ENCODE measurements around the gene ATG12.
A peak's percentile ranks its signal among the peaks of the same experiment; 100 is the strongest.
"Not testable (repeated sequence)": the region's sequence is repeated elsewhere in the genome, so short reads cannot be mapped to it uniquely, and the experiment has no call there.

Gene ATG12

DNA sequence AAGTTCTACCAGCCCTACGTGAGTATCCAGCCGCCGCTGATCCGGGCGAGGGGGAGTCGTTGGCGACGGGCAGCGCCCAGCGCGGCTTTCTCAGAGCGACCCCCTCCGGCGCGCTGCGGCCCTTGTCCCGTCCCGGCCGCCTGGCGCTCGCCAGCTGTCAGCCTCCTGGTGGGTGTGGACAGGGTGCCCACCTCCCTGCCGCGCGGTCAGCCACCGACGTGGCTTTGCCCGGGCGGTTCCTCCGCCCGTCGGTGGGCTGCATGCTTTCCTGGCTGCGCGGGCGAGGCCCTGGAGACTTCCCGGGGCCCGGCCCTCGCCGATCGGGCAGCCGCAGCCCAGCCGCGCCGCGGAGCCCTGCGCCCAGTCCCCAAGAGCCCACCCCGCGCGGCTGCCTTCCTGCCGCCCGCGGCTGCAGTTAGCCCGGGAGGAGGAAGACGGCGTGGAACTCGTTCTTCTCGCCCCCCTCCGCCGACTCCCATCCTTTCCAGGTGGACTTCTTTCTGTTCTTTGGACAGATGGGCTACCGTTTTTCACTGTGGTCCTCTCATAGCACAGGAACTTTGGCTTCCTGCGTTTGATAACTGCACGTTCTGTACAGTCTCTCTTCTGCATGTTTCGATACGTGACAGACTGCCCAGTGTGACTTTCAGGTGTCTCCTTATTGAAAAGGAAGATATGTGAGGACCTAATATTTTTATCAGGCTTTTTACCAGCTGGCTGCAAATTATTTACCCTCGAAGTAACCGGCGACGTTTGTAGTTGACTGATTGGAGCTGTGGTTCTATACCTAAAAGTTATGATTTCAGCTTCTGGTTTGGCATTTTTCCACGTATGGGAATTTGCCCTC lies 947 bp upstream of the ATG12 start:
- Histone ChIP-seq H3K27ac (ENCODE audit: low read length) (peak overlapping the region; percentile 88), H3K4me1 (ENCODE audit: insufficient read depth, low read length) (peaks cover 2% of the 10 kb centered on the region), H3K36me3 (ENCODE audit: insufficient read depth, low read depth, low read length) (peaks cover 13% of the 10 kb centered on the region)

DNA sequence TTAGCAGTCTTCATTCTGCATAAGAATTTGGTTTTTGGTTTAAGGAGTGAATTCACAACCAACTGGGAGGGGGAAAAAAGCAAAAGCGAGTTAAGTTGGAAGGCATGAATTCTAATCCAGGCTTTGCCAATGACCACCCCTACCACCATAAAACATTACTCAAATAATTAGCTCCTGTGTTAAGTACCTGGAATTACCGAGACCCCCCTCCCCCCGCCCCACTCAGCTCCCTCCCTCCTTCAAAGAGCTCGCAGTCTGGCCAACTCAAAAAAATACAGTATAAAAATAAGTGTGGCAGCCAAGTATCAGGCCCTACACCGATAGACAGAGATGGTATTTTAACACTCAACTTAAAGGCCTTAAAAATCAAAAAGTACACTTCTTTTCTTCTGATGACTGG lies 492 bp downstream of the ATG12 start:
- peak overlapping the region; percentile 97 for H3K4me3 ChIP-seq (ENCODE audit: low read length)
- peaks cover 2% of the 10 kb centered on the region for H3K4me1 ChIP-seq (ENCODE audit: insufficient read depth, low read length)

More for the DNA sequence above, 947 bp upstream of the ATG12 start:
- H3K27me3 ChIP-seq (ENCODE audit: insufficient read depth, low read length), result peaks cover 12% of the 10 kb centered on the region
- peak overlapping the region; percentile 97 for H3K4me3 ChIP-seq (ENCODE audit: low read length)
- no peaks in the 10 kb centered on the region for H3K9me3 ChIP-seq (ENCODE audit: insufficient read depth, low read depth, low read length)
- H3K9ac ChIP-seq (ENCODE audit: low read depth, low read length), result peak overlapping the region; percentile 95; the same call in 1 of the 2 replicates

DNA sequence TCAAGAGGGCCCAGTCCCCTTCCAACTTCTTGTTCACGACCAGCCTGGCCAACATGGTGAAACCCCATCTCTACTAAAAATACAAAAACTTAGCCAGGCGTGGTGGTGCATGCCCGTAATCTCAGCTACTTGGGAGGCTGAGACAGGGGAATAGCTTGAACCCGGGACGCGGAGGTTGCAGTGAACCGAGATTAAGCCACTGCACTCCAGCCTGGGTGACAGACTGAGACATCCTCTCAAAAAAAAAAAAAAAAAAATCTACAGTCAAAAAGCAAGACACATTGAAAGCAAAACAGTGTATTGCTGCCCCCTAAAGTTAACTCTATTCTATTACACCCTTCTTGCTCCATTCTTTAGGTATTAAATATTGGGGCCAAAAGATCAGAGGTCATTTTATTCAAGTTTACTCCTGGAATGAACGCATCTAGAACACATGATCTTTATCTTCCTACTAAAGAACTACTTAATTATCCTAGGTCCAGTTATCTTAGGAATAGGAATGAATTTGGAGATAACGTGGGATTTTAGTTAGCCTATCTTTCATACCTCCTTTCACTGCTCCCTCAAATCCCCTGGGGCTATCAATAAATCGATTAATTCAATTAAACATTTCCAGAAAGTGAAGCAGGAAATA lies 2.4 kb downstream of the ATG12 start:
- H3K4me1 ChIP-seq (ENCODE audit: insufficient read depth, low read length), result peaks cover 2% of the 10 kb centered on the region
- peaks cover 12% of the 10 kb centered on the region for H3K27me3 ChIP-seq (ENCODE audit: insufficient read depth, low read length)
- no peaks in the 10 kb centered on the region for H3K9me3 ChIP-seq (ENCODE audit: insufficient read depth, low read depth, low read length)
- no peak overlapping the region for H3K27ac ChIP-seq (ENCODE audit: low read length)
- H3K36me3 ChIP-seq (ENCODE audit: insufficient read depth, low read depth, low read length), result peaks cover 46% of the 10 kb centered on the region
- H3K4me3 ChIP-seq (ENCODE audit: low read length), result peak overlapping the region; percentile 36; the same call in 1 of the 2 replicates
- H3K9ac ChIP-seq (ENCODE audit: low read depth, low read length), result no peak overlapping the region

More for the DNA sequence above, 492 bp downstream of the ATG12 start:
- H3K27me3 ChIP-seq (ENCODE audit: insufficient read depth, low read length), result peaks cover 12% of the 10 kb centered on the region
- H3K9me3 ChIP-seq (ENCODE audit: insufficient read depth, low read depth, low read length), result no peaks in the 10 kb centered on the region
- H3K9ac ChIP-seq (ENCODE audit: low read depth, low read length), result peak overlapping the region; percentile 95
- H3K27ac ChIP-seq (ENCODE audit: low read length), result peak overlapping the region; percentile 88
- H3K36me3 ChIP-seq (ENCODE audit: insufficient read depth, low read depth, low read length), result peaks cover 27% of the 10 kb centered on the region

DNA sequence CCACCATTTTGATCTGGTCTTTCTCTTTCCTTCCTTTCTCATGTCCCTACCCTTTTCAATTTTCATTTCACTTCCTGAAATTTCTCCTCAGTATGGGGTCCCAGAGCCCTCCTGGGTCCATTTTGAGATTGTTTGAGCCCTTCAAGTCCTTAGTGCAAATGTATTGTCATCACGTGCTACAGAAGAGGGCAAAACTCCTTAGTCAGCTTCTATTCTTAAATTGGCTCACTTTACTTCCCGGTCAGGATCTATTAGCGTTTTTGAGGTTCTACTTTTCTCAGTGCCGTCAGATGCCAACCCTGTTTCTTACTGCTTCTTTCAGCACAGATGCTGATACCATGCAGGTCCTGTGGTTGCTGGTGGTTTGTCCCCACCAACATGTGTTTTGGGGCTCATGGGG lies 5.9 kb downstream of the ATG12 start:
- Histone ChIP-seq H3K27me3 (ENCODE audit: insufficient read depth, low read length) (no peaks in the 10 kb centered on the region), H3K4me3 (ENCODE audit: low read length) (no peak overlapping the region), H3K4me1 (ENCODE audit: insufficient read depth, low read length) (peaks cover 2% of the 10 kb centered on the region; the same call in 1 of the 2 replicates), H3K9me3 (ENCODE audit: insufficient read depth, low read depth, low read length) (no peaks in the 10 kb centered on the region), H3K27ac (ENCODE audit: low read length) (no peak overlapping the region), H3K9ac (ENCODE audit: low read depth, low read length) (no peak overlapping the region), H3K36me3 (ENCODE audit: insufficient read depth, low read depth, low read length) (peaks cover 72% of the 10 kb centered on the region)

- no peak overlapping the region for H3K9ac ChIP-seq (ENCODE audit: low read depth, low read length)
- no peaks in the 10 kb centered on the region for H3K27me3 ChIP-seq (ENCODE audit: insufficient read depth, low read length)
- no peak overlapping the region for H3K4me3 ChIP-seq (ENCODE audit: low read length)
- H3K4me1 ChIP-seq (ENCODE audit: insufficient read depth, low read length), result no peaks in the 10 kb centered on the region
- H3K36me3 ChIP-seq (ENCODE audit: insufficient read depth, low read depth, low read length), result peaks cover 73% of the 10 kb centered on the region
- H3K9me3 ChIP-seq (ENCODE audit: insufficient read depth, low read depth, low read length), result no peaks in the 10 kb centered on the region
- no peak overlapping the region for H3K27ac ChIP-seq (ENCODE audit: low read length)
Observed at GRCh38 chr5:115831163-115831768, 10.1 kb downstream of the ATG12 start.

DNA sequence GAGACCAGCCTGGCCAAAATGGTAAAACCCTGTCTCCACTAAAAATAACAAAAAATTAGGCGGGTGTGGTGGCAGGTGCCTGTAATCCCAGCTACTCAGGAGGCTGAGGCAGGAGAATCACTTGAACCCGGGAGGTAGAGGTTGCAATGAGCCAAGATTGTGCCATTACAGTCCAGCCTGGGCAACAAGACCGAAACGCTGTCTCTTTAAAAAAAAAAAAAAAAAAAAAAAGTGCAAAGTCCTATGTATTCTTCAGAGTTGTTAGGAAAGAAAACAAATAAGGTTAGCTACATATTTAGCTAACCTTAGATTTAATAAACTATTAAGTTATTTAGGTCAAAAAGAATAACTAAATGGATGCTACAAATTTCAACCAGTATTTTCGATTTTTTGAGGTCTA lies 11.5 kb downstream of the ATG12 start:
- Histone ChIP-seq H3K9ac (ENCODE audit: low read depth, low read length) (no peak overlapping the region), H3K27me3 (ENCODE audit: insufficient read depth, low read length) (no peaks in the 10 kb centered on the region), H3K36me3 (ENCODE audit: insufficient read depth, low read depth, low read length) (peaks cover 60% of the 10 kb centered on the region), H3K9me3 (ENCODE audit: insufficient read depth, low read depth, low read length) (0 out of 2 replicates have a peak, but pooled peaks cover 4% of the 10 kb centered on the region), H3K27ac (ENCODE audit: low read length) (no peak overlapping the region), H3K4me1 (ENCODE audit: insufficient read depth, low read length) (no peaks in the 10 kb centered on the region), H3K4me3 (ENCODE audit: low read length) (no peak overlapping the region)

GRCh38 chr5:115825948-115826347 lies 15.4 kb downstream of the ATG12 start:
- no peak overlapping the region for H3K27ac ChIP-seq (ENCODE audit: low read length)
- no peaks in the 10 kb centered on the region for H3K27me3 ChIP-seq (ENCODE audit: insufficient read depth, low read length)
- 0 out of 2 replicates have a peak, but pooled peaks cover 4% of the 10 kb centered on the region for H3K9me3 ChIP-seq (ENCODE audit: insufficient read depth, low read depth, low read length)
- H3K36me3 ChIP-seq (ENCODE audit: insufficient read depth, low read depth, low read length), result peaks cover 29% of the 10 kb centered on the region
- no peaks in the 10 kb centered on the region for H3K4me1 ChIP-seq (ENCODE audit: insufficient read depth, low read length)
- no peak overlapping the region for H3K9ac ChIP-seq (ENCODE audit: low read depth, low read length)
- H3K4me3 ChIP-seq (ENCODE audit: low read length), result no peak overlapping the region

GRCh38 chr5:115824983-115825382 lies 16.4 kb downstream of the ATG12 start:
- not testable (repeated sequence) for H3K27me3 ChIP-seq (ENCODE audit: insufficient read depth, low read length); H3K4me3 ChIP-seq (ENCODE audit: low read length); H3K9me3 ChIP-seq (ENCODE audit: insufficient read depth, low read depth, low read length); H3K27ac ChIP-seq (ENCODE audit: low read length); H3K4me1 ChIP-seq (ENCODE audit: insufficient read depth, low read length); H3K9ac ChIP-seq (ENCODE audit: low read depth, low read length)
- peaks cover 21% of the 10 kb centered on the region for H3K36me3 ChIP-seq (ENCODE audit: insufficient read depth, low read depth, low read length)

- H3K27ac ChIP-seq (ENCODE audit: low read length), result no peak overlapping the region
- H3K4me3 ChIP-seq (ENCODE audit: low read length), result no peak overlapping the region
- 0 out of 2 replicates have a peak, but pooled peaks cover 2% of the 10 kb centered on the region for H3K9me3 ChIP-seq (ENCODE audit: insufficient read depth, low read depth, low read length)
- no peaks in the 10 kb centered on the region for H3K36me3 ChIP-seq (ENCODE audit: insufficient read depth, low read depth, low read length)
- H3K27me3 ChIP-seq (ENCODE audit: insufficient read depth, low read length), result peaks cover 4% of the 10 kb centered on the region
- no peak overlapping the region for H3K9ac ChIP-seq (ENCODE audit: low read depth, low read length)
- H3K4me1 ChIP-seq (ENCODE audit: insufficient read depth, low read length), result no peaks in the 10 kb centered on the region
Observed at GRCh38 chr5:115820846-115821245, 20.5 kb downstream of the ATG12 start.

DNA sequence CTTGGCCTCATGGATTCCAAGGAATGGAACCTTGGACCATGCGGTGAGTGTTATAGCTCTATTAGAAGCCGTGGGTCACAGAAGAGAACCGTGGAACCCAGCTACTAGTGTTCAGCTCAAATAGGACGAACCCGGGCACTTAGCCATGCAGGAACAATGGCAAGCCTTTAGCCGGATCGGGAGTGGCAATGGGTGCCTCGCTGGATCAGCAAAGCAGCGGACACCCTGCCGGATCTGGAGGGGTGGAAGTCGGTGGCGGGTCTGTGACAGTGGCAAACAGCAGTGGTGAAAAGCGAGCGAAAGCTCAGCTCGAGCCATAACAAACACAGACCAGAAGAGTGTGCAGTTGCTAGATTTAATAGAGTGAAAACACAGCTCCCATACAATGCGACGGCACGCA lies 22.5 kb downstream of the ATG12 start:
- no peak overlapping the region for H3K27ac ChIP-seq (ENCODE audit: low read length)
- H3K9ac ChIP-seq (ENCODE audit: low read depth, low read length), result no peak overlapping the region
- no peak overlapping the region for H3K4me3 ChIP-seq (ENCODE audit: low read length)
- H3K27me3 ChIP-seq (ENCODE audit: insufficient read depth, low read length), result peaks cover 24% of the 10 kb centered on the region
- H3K36me3 ChIP-seq (ENCODE audit: insufficient read depth, low read depth, low read length), result no peaks in the 10 kb centered on the region
- H3K4me1 ChIP-seq (ENCODE audit: insufficient read depth, low read length), result peaks cover 9% of the 10 kb centered on the region; the same call in 1 of the 2 replicates
- no peaks in the 10 kb centered on the region for H3K9me3 ChIP-seq (ENCODE audit: insufficient read depth, low read depth, low read length)

GRCh38 chr5:115817386-115817785 lies 24.0 kb downstream of the ATG12 start:
- H3K9ac ChIP-seq (ENCODE audit: low read depth, low read length), result no peak overlapping the region
- peaks cover 9% of the 10 kb centered on the region; the same call in 1 of the 2 replicates for H3K4me1 ChIP-seq (ENCODE audit: insufficient read depth, low read length)
- no peak overlapping the region for H3K27ac ChIP-seq (ENCODE audit: low read length)
- peaks cover 2% of the 10 kb centered on the region for H3K36me3 ChIP-seq (ENCODE audit: insufficient read depth, low read depth, low read length)
- peak overlapping the region; percentile 93; the same call in 1 of the 2 replicates for H3K4me3 ChIP-seq (ENCODE audit: low read length)
- H3K9me3 ChIP-seq (ENCODE audit: insufficient read depth, low read depth, low read length), result no peaks in the 10 kb centered on the region
- H3K27me3 ChIP-seq (ENCODE audit: insufficient read depth, low read length), result peaks cover 27% of the 10 kb centered on the region
